AG10803 (cell line): ENCODE data around the gene NHSL2.
"Not testable (repeated sequence)": the region's sequence is repeated elsewhere in the genome, so short reads cannot be mapped to it uniquely, and the experiment has no call there.

Experiments
- DNase-seq: peaks from one replicate; pipeline ENCODE4 v3.0.0; 2010; ENCODE audit warnings: low read depth
- H3K4me3 ChIP-seq: 2 replicates; pipeline ENCODE4 v1.5.1; 2011; ENCODE audit warnings: mild to moderate bottlenecking, low read length, control low read depth
- CTCF ChIP-seq: conservative IDR thresholded peaks from 2 replicates; pipeline ENCODE4 v1.5.1; 2011; ENCODE audit warnings: mild to moderate bottlenecking, low read length, control low read depth, inconsistent platforms

Gene NHSL2

GRCh38 chrX:71910643-71910985 lies at the start of gene NHSL2:
Gene NHSL2 (plus strand): TSS chrX:71910845.
- DNase-seq = peak; percentile 2
- no peak for TF ChIP-seq CTCF
- H3K4me3 ChIP-seq = peak within 1 kb of the TSS; percentile 50

DNA sequence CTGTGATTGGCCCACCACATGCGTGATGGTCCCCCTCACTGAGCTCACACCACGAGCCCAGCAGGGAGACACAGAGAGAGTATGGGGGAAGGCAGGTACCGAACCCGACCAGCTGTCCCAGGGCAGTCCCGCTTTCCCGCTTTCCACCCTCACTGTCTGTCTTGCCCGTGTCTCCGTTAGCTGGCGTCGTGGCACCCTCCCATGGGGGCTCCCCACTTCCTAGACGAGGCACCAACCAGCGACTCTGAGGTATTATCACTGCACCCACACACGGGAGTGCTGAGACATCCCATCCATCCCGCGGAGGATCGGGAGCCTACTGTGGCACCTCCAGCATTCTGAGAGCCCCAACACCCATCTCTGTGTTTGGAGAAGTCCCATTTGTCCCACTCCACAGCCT lies 43.0 kb upstream of the NHSL2 start:
- no peak overlapping the region for H3K4me3 ChIP-seq
- no peak for DNase-seq
- no peak for TF ChIP-seq CTCF

DNA sequence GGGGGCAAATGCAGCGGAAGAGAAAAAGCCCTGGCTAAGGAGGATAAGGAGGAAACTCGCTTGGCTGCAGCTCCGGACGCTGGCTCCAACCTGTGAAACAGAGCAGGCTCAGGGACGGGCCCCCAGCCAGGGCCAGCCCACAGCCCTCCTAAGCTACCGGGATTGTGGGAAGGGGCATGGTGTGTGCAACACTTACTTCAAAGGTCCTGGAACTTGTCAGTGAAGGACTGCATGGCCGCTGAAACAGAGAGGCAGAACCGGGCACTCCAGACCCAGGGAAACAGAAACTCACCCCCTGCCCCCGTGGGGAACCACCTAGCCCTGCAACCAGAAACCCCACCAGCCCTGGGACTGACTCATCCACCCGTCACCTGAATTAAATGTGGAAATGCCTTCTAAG lies 41.1 kb upstream of the NHSL2 start:
- DNase-seq, H3K4me3 ChIP-seq: not testable (repeated sequence)

DNA sequence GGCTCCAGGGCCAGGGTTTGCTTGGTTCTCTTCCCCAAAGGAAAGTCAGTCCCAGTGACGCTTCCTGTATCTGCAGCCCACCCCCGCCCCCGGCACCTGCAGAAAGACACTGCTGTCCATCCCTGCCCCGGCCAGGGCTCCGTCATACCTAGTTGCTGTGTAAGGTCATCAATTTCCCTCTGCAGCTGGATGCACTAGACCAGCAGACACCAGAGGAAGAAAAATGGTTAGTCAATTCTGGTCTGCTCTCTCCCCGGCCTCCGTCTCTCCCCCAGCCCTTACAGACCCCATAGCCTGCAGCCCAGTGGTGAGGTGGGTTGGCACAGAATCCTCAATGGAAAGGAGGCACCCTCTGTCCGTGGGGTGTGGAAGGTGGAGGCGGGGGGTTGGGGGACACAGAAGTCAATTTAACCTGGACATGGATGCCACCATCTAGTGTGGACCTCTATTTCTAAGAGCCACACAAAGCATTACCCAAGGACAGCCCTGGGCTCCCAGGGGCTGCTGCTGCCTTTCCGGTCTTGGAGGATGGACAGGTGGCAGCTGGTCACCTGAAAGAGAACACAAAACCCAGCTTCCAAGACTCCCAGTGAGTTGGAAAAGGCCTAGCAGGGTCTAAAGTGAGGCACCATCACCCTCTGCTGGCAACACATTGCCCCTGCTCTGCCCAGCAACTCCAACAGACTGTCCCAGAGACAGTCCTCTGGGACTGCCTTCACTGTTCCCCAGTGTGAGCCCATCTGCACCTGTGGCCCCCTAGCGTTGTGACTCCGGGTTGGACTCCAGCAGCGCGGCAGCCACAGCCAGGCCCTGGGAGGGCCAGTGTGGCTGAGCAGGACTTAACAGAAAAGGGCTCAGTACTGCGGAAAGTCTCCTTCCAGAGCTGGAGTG lies 40.2 kb upstream of the NHSL2 start:
- peak; percentile 8; the same call in 1 of the 2 replicates for TF ChIP-seq CTCF
- DNase-seq = no peak
- no peak overlapping the region for H3K4me3 ChIP-seq

GRCh38 chrX:71871367-71871766 lies 39.3 kb upstream of the NHSL2 start:
- H3K4me3 ChIP-seq = no peak overlapping the region
- no peak for DNase-seq
- no peak for TF ChIP-seq CTCF

- DNase-seq = no peak
- no peak overlapping the region for H3K4me3 ChIP-seq
- no peak for TF ChIP-seq CTCF
Measured at GRCh38 chrX:71872542-71873458, 37.8 kb upstream of the NHSL2 start.

GRCh38 chrX:71873459-71873833 lies 37.2 kb upstream of the NHSL2 start:
- no peak overlapping the region for H3K4me3 ChIP-seq
- TF ChIP-seq CTCF = no peak
- DNase-seq = no peak

DNA sequence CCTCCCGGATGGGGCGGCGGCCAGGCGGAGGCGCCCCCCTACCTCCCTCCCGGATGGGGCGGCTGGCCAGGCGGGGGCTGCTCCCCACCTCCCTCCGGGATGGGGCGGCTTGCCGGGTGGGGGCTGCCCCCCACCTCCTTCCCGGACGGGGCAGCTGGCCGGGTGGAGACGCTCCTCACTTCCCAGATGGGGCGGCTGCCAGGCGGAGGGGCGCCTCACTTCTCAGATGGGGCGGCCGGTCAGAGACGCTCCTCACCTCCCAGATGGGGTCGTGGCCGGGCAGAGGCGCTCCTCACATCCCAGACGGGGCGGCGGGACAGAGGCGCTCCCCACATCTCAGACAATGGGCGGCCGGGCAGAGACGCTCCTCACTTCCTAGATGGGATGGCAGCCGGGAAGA lies 33.8 kb upstream of the NHSL2 start:
- not testable (repeated sequence) for DNase-seq

More for the DNA sequence above, 33.8 kb upstream of the NHSL2 start:
- H3K4me3 ChIP-seq = not testable (repeated sequence)
